Measurements from ENCODE around the gene PHKG1.
"Not testable (repeated sequence)": the region's sequence is repeated elsewhere in the genome, so short reads cannot be mapped to it uniquely, and the experiment has no call there.

Gene PHKG1
- long read RNA-seq, partial matches to known transcripts = 1 of 3 reads
- long read RNA-seq, other reads (novel, unspliced or antisense) = 2 of 3 reads

DNA sequence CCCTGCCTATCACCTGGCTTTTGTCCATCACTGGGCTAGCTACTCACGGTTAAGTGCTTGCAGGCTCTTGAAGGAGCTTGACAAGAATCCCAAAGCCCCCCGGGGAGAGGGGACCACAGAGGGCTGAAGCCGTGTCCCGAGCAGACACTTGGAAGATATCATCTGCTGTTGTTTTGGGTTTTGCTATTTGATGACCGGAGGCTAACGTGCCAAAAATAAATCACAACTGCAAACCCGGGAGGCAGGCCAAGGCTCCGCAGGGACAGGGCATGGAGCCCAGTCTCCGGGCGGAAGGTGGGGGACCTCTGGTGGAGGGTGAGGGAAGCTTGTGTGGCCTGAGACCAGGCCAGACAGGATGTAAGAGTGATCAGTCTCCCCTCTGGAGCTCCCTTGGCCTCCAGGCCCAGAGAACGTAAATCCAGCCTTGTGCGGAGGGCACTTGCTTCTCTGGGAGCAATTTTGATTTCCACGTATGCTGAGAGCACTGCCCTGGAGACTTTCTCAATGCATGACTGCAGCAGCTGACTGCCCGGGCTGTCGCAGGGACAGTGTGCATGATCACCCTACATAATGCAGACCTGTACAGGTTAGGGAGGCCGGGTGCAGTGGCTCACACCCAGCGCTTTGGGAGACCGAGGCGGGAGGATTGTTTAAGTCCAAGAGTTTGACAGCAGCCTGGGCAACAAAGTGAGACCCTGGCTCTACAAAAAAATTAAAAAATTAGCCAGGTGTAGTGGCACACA is at the start of gene PHKG1:
Gene PHKG1 (minus strand): TSS at position 164 of the 743 bp plus-strand sequence. CDS start 4,011 bp downstream, outside the sequence.
- H3K27me3 ChIP-seq (ENCODE audit: insufficient read depth, poor library complexity, severe bottlenecking) = no peaks in the 10 kb centered on the region
- no peak for TF ChIP-seq CTCF (IDR thresholded peaks at IDR 0.05; ENCODE audit: insufficient read depth, low read length)
- no peak for TF ChIP-seq SPI1 (IDR thresholded peaks at IDR 0.05; ENCODE audit: borderline replicate concordance, low read depth)
- TF ChIP-seq GABPA (IDR thresholded peaks at IDR 0.05; ENCODE audit: low read depth) = no peak
- no peak for TF ChIP-seq POLR2AphosphoS5 (IDR thresholded peaks at IDR 0.05; ENCODE audit: low read depth)
- no peak for TF ChIP-seq REST (IDR thresholded peaks at IDR 0.05; ENCODE audit: insufficient replicate concordance, low read depth)
- DNase-seq (ENCODE audit: low read depth in 1 of 2, low spot score in 1 of 2) = no peak

GRCh38 chr7:56131062-56131461 is 38.3 kb upstream of the PHKG1 start:
- not testable (repeated sequence) for DNase-seq (ENCODE audit: low read depth in 1 of 2, low spot score in 1 of 2); H3K27me3 ChIP-seq (ENCODE audit: insufficient read depth, poor library complexity, severe bottlenecking); H3K4me3 ChIP-seq (replicated peaks; ENCODE audit: insufficient read depth, low read length); H3K27ac ChIP-seq (replicated peaks)

More for the DNA sequence above, at the start of gene PHKG1:
- no peak within 1 kb of the TSS for H3K27ac ChIP-seq (replicated peaks)
- H3K4me3 ChIP-seq (replicated peaks; ENCODE audit: insufficient read depth, low read length) = no peak within 1 kb of the TSS

DNA sequence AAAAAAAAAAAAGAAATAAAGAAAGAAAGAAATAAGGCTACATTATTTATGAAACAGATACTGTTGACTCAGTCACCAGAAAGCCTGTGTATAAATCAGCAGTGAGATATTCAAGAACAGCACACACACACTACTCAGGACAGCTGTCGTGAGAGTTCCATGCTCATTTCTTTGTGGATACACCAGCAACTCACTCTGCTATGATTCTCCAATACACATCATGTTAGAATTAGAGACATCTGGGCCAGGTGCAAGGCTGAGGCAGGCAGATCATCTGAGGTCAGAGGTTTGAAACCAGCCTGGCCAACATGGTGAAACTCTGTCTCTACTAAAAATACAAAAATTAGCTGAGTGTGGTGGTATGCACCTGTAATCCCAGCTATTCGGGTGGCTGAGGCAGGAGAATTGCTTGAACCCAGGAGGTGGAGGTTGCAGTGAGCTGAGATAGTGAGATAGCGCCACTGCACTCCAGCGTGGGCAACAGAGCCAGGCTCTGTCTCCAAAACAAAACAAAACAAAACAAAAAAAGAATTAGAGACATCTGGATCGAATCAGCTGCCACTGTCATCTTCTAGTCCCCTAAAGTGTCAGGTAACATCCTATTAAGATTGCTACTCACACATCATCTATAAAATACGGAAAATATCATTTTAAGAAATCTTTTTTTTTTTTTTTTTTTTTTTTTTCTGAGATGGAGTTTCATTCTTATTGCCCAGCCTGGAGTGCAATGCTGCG is 34.7 kb upstream of the PHKG1 start:
- Histone ChIP-seq H3K4me3 (replicated peaks; ENCODE audit: insufficient read depth, low read length) (no peak overlapping the region), H3K27ac (replicated peaks) (no peak overlapping the region), H3K27me3 (ENCODE audit: insufficient read depth, poor library complexity, severe bottlenecking) (no peaks in the 10 kb centered on the region)
- DNase-seq (ENCODE audit: low read depth in 1 of 2, low spot score in 1 of 2) = no peak
- TF ChIP-seq CTCF (IDR thresholded peaks at IDR 0.05; ENCODE audit: insufficient read depth, low read length) (no peak), SPI1 (IDR thresholded peaks at IDR 0.05; ENCODE audit: borderline replicate concordance, low read depth) (no peak), GABPA (IDR thresholded peaks at IDR 0.05; ENCODE audit: low read depth) (no peak), REST (IDR thresholded peaks at IDR 0.05; ENCODE audit: insufficient replicate concordance, low read depth) (no peak), POLR2AphosphoS5 (IDR thresholded peaks at IDR 0.05; ENCODE audit: low read depth) (no peak)

GRCh38 chr7:56125831-56126230 is 33.1 kb upstream of the PHKG1 start:
- Histone ChIP-seq H3K27me3 (ENCODE audit: insufficient read depth, poor library complexity, severe bottlenecking) (no peaks in the 10 kb centered on the region), H3K4me3 (replicated peaks; ENCODE audit: insufficient read depth, low read length) (no peak overlapping the region), H3K27ac (replicated peaks) (no peak overlapping the region)
- TF ChIP-seq CTCF (IDR thresholded peaks at IDR 0.05; ENCODE audit: insufficient read depth, low read length) = no peak
- TF ChIP-seq SPI1 (IDR thresholded peaks at IDR 0.05; ENCODE audit: borderline replicate concordance, low read depth) = no peak
- no peak for TF ChIP-seq POLR2AphosphoS5 (IDR thresholded peaks at IDR 0.05; ENCODE audit: low read depth)
- no peak for TF ChIP-seq GABPA (IDR thresholded peaks at IDR 0.05; ENCODE audit: low read depth)
- no peak for TF ChIP-seq REST (IDR thresholded peaks at IDR 0.05; ENCODE audit: insufficient replicate concordance, low read depth)
- DNase-seq (ENCODE audit: low read depth in 1 of 2, low spot score in 1 of 2) = no peak
